H1 (cell line): ENCODE data around the gene MRPL1. TPM values are rescaled to one million over a fixed set of nuclear protein-coding genes. Genes with fewer than 3 reads are reported as not detected.

Source experiments
- polyA plus RNA-seq, 7 experiments: library from polyadenylated mRNA; depleted of rRNA in 3 of 7; stranded (reverse) in 5 of 7; unstranded in 2 of 7; fragments of >200 nt in 5 of 7; fragments of 200-250 nt in 2 of 7; gene quantifications; 1 replicate in 5 of 7; 2 replicates in 1 of 7; 4 replicates in 1 of 7; pipeline versions ENCODE4 v1.2.1 to v1.2.3, GENCODE V29; 2011 to 2013; ENCODE audit warnings: missing spikeins in 2 of 7, mixed read lengths in 2 of 7
- total RNA-seq: library from RNA; stranded (reverse); fragmentation: NEBNext Ultra II Directional; extraction: Animal tissue kit (Norgen Biotek cat#: 25700); gene quantifications from 2 replicates; pipeline ENCODE4 v1.2.1, GENCODE V29; 2021
- TF ChIP-seq, protein P1 (sequence below): IDR thresholded peaks from 2 replicates; pipeline ENCODE4 v1.6.1; 2012; ENCODE audit warnings: low read length, inconsistent platforms

Gene MRPL1
- total and polyA plus RNA-seq, 2 of the 8 experiments (the other 6 are each of a cell fraction or from before 2014, with no cell fraction given), result 9.6 to 37.0 TPM

DNA sequence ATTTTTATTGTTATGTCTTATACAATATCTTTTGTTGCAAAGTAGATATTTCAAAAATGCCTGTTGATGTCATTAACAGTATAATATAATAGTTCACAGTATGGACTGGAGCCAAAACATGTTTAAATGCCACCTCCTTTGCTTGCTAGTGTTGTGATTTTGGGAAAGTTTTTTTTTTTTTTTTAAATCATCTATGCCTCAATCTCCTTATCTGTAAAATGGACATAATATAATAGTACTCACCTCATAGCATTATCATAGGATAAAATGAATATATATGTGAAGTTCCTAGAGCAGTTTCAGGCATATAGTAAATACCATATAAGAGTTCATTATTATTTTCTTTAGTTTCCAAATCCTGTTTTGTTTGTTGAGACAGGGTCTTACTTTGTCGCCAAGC lies 18.3 kb upstream of the MRPL1 start (continued):
- TF ChIP-seq, protein P1, sequence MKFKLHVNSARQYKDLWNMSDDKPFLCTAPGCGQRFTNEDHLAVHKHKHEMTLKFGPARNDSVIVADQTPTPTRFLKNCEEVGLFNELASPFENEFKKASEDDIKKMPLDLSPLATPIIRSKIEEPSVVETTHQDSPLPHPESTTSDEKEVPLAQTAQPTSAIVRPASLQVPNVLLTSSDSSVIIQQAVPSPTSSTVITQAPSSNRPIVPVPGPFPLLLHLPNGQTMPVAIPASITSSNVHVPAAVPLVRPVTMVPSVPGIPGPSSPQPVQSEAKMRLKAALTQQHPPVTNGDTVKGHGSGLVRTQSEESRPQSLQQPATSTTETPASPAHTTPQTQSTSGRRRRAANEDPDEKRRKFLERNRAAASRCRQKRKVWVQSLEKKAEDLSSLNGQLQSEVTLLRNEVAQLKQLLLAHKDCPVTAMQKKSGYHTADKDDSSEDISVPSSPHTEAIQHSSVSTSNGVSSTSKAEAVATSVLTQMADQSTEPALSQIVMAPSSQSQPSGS, result no peak
